NCI-H526 treated with DMSO at 0.1 percent for 48 hours (cell line): ENCODE data around the gene CACNA1D.
"Not testable (repeated sequence)": the region's sequence is repeated elsewhere in the genome, so short reads cannot be mapped to it uniquely, and the experiment has no call there.

Experiments
- DNase-seq: peaks from one replicate; lab custom pipeline; 2025; lab: John Stamatoyannopoulos, UW

The CACNA1D gene

GRCh38 chr3:53616971-53617892, 122.8 kb downstream of the CACNA1D start:
- DNase-seq = no peak

- no peak for DNase-seq
Observed at GRCh38 chr3:53617893-53618523, 123.6 kb downstream of the CACNA1D start.

- DNase-seq = no peak
Observed at GRCh38 chr3:53618524-53618906, 124.1 kb downstream of the CACNA1D start.

- no peak for DNase-seq
Observed at GRCh38 chr3:53618936-53619335, 124.5 kb downstream of the CACNA1D start.

GRCh38 chr3:53624061-53624857, 129.8 kb downstream of the CACNA1D start:
- no peak for DNase-seq

- no peak for DNase-seq
Observed at GRCh38 chr3:53626876-53627275, 132.5 kb downstream of the CACNA1D start.

GRCh38 chr3:53628536-53629401, 134.4 kb downstream of the CACNA1D start:
- DNase-seq = no peak

GRCh38 chr3:53629402-53629723, 135.0 kb downstream of the CACNA1D start:
- no peak for DNase-seq

GRCh38 chr3:53630547-53630946, 136.1 kb downstream of the CACNA1D start:
- DNase-seq = no peak

GRCh38 chr3:53633197-53633787, 138.9 kb downstream of the CACNA1D start:
- no peak for DNase-seq

- DNase-seq = no peak
Observed at GRCh38 chr3:53635041-53635440, 140.6 kb downstream of the CACNA1D start.

- DNase-seq = not testable (repeated sequence)
Observed at GRCh38 chr3:53638806-53639205, 144.4 kb downstream of the CACNA1D start.

GRCh38 chr3:53641397-53641796, 147.0 kb downstream of the CACNA1D start:
- DNase-seq = no peak

GRCh38 chr3:53642211-53642610, 147.8 kb downstream of the CACNA1D start:
- no peak for DNase-seq

- no peak for DNase-seq
Observed at GRCh38 chr3:53643757-53644156, 149.3 kb downstream of the CACNA1D start.

- no peak for DNase-seq
Observed at GRCh38 chr3:53645754-53646153, 151.3 kb downstream of the CACNA1D start.

GRCh38 chr3:53646723-53647122, 152.3 kb downstream of the CACNA1D start:
- no peak for DNase-seq

- DNase-seq = no peak
Observed at GRCh38 chr3:53649816-53650215, 155.4 kb downstream of the CACNA1D start.

- DNase-seq = no peak
Observed at GRCh38 chr3:53650424-53650823, 156.0 kb downstream of the CACNA1D start.

GRCh38 chr3:53650928-53651661, 156.7 kb downstream of the CACNA1D start:
- DNase-seq = no peak

GRCh38 chr3:53651927-53652326, 157.5 kb downstream of the CACNA1D start:
- DNase-seq = no peak
